Stomach (tissue), 4 donors: ENCODE measurements around the gene SARM1.

Source experiments
- POLR2A ChIP-seq, 4 donors: fragments of 450-650 bp; IDR thresholded peaks; one replicate each; pipeline ENCODE4 v1.6.1; 2016; ENCODE audit warnings: antibody characterized with exemption in 4 of 4, control low read depth in 2 of 4, mild to moderate bottlenecking in 1 of 4, moderate library complexity in 1 of 4
- POLR2AphosphoS5 ChIP-seq, 3 donors: sonication (generic); formaldehyde crosslinking; IDR thresholded peaks; one replicate each; pipeline ENCODE4 v1.6.1; 2016; ENCODE audit warnings: antibody characterized with exemption in 3 of 3

GRCh38 chr17:28341516-28341915, 30.0 kb upstream of the SARM1 start:
- TF ChIP-seq POLR2A (IDR thresholded peaks at IDR 0.05) (no peak), POLR2AphosphoS5 (IDR thresholded peaks at IDR 0.05) (no peak)
